ENCODE data around the gene QRICH2. TPM values are rescaled to one million over a fixed set of nuclear protein-coding genes. Genes with fewer than 3 reads are reported as not detected.

The QRICH2 gene
- total and polyA plus RNA-seq, 9 of the 15 experiments (the other 6 are each of a cell fraction or from before 2014, with no cell fraction given): 0.03 to 1.6 (median 0.81) TPM

DNA sequence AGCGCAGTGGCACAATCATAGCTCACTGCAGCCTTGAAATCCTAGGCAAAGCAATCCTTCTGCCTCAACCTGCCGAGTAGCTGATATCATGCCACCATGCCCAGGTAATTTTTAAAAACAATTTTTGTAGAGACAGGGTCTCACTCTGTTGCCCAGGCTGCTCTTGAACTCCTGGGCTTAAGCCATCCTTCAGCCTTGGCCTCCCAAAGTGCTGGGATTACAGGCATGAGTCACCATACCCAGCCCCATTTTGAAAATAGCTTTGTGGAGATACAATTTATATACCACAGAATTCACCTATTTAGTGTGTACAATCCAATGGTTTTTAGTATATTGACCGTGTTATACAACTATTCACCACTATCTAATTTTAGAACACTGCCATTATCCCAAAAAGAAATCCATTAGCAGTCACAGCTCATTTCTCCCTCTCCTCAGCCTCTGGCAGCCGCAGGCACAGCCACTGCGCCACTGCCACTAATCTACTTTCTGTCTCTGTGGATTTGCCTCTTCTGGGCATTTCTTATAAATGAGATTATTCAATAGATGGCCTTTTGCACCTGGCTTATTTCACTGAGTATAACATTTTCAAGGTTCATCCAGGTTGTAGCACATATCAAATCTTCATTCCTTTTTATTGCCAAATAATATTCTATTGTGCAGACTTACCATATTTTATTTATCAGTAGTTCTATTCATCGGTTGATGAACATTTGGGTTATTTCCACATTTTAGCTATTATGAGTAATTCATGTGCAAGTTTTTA is 74.3 kb downstream of the QRICH2 start (continued):
- peak; percentile 97 for TF ChIP-seq ZNF121 (CRISPR knock-in tag; conservative IDR thresholded peaks at IDR 0.05)
- no peak for TF ChIP-seq GTF2E2 (tag; IDR thresholded peaks at IDR 0.05)
- TF ChIP-seq, protein P1, sequence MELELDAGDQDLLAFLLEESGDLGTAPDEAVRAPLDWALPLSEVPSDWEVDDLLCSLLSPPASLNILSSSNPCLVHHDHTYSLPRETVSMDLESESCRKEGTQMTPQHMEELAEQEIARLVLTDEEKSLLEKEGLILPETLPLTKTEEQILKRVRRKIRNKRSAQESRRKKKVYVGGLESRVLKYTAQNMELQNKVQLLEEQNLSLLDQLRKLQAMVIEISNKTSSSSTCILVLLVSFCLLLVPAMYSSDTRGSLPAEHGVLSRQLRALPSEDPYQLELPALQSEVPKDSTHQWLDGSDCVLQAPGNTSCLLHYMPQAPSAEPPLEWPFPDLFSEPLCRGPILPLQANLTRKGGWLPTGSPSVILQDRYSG (tag; conservative IDR thresholded peaks at IDR 0.05; ENCODE audit: low read depth): 0 out of 2 replicates have a peak, but pooled peaks have one; percentile 61
- TF ChIP-seq DMBX1 (CRISPR knock-in tag; IDR thresholded peaks at IDR 0.05; ENCODE audit: borderline replicate concordance): peak; percentile 55; the same call in 1 of the 2 replicates
- TF ChIP-seq, protein P2, sequence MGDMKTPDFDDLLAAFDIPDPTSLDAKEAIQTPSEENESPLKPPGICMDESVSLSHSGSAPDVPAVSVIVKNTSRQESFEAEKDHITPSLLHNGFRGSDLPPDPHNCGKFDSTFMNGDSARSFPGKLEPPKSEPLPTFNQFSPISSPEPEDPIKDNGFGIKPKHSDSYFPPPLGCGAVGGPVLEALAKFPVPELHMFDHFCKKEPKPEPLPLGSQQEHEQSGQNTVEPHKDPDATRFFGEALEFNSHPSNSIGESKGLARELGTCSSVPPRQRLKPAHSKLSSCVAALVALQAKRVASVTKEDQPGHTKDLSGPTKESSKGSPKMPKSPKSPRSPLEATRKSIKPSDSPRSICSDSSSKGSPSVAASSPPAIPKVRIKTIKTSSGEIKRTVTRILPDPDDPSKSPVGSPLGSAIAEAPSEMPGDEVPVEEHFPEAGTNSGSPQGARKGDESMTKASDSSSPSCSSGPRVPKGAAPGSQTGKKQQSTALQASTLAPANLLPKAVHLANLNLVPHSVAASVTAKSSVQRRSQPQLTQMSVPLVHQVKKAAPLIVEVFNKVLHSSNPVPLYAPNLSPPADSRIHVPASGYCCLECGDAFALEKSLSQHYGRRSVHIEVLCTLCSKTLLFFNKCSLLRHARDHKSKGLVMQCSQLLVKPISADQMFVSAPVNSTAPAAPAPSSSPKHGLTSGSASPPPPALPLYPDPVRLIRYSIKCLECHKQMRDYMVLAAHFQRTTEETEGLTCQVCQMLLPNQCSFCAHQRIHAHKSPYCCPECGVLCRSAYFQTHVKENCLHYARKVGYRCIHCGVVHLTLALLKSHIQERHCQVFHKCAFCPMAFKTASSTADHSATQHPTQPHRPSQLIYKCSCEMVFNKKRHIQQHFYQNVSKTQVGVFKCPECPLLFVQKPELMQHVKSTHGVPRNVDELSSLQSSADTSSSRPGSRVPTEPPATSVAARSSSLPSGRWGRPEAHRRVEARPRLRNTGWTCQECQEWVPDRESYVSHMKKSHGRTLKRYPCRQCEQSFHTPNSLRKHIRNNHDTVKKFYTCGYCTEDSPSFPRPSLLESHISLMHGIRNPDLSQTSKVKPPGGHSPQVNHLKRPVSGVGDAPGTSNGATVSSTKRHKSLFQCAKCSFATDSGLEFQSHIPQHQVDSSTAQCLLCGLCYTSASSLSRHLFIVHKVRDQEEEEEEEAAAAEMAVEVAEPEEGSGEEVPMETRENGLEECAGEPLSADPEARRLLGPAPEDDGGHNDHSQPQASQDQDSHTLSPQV (IDR thresholded peaks at IDR 0.05): peak; percentile 87; the same call in 1 of the 2 replicates
- TF ChIP-seq, protein P3, sequence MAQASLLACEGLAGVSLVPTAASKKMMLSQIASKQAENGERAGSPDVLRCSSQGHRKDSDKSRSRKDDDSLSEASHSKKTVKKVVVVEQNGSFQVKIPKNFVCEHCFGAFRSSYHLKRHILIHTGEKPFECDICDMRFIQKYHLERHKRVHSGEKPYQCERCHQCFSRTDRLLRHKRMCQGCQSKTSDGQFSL (CRISPR knock-in tag; IDR thresholded peaks at IDR 0.05): no peak
- TF ChIP-seq, protein P3 (tag; IDR thresholded peaks at IDR 0.05): 0 out of 4 replicates have a peak, but pooled peaks of 1 of the 2 experiments have one; percentile 49
- TF ChIP-seq ZNF431 (CRISPR knock-in tag; IDR thresholded peaks at IDR 0.05): no peak
- TF ChIP-seq, protein P4, sequence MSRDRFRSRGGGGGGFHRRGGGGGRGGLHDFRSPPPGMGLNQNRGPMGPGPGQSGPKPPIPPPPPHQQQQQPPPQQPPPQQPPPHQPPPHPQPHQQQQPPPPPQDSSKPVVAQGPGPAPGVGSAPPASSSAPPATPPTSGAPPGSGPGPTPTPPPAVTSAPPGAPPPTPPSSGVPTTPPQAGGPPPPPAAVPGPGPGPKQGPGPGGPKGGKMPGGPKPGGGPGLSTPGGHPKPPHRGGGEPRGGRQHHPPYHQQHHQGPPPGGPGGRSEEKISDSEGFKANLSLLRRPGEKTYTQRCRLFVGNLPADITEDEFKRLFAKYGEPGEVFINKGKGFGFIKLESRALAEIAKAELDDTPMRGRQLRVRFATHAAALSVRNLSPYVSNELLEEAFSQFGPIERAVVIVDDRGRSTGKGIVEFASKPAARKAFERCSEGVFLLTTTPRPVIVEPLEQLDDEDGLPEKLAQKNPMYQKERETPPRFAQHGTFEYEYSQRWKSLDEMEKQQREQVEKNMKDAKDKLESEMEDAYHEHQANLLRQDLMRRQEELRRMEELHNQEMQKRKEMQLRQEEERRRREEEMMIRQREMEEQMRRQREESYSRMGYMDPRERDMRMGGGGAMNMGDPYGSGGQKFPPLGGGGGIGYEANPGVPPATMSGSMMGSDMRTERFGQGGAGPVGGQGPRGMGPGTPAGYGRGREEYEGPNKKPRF (IDR thresholded peaks at IDR 0.05; ENCODE audit: low read depth, low read length): no peak
- TF ChIP-seq FOS (IDR thresholded peaks at IDR 0.05; ENCODE audit: extremely low read depth, insufficient read length): no peak
- 0 out of 4 replicates have a peak, but pooled peaks of 1 of the 2 experiments have one; percentile 10 for TF ChIP-seq SRF (CRISPR knock-in tag; IDR thresholded peaks at IDR 0.05)
- TF ChIP-seq, protein P5, sequence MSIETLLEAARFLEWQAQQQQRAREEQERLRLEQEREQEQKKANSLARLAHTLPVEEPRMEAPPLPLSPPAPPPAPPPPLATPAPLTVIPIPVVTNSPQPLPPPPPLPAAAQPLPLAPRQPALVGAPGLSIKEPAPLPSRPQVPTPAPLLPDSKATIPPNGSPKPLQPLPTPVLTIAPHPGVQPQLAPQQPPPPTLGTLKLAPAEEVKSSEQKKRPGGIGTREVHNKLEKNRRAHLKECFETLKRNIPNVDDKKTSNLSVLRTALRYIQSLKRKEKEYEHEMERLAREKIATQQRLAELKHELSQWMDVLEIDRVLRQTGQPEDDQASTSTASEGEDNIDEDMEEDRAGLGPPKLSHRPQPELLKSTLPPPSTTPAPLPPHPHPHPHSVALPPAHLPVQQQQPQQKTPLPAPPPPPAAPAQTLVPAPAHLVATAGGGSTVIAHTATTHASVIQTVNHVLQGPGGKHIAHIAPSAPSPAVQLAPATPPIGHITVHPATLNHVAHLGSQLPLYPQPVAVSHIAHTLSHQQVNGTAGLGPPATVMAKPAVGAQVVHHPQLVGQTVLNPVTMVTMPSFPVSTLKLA (conservative IDR thresholded peaks at IDR 0.05): peak in 1 of 2 experiments; percentile 40; a peak in 1 of 4 replicates

All from K562 (cell line).